Measurements from ENCODE around the gene POU6F2.

The POU6F2 gene

GRCh38 chr7:39261771-39262170 lies 284.1 kb downstream of the POU6F2 start:
- no peak for DNase-seq

GRCh38 chr7:39265641-39266591 lies 288.2 kb downstream of the POU6F2 start:
- DNase-seq, result no peak

- no peak for DNase-seq
These were observed 291.3 kb downstream of the POU6F2 start for GRCh38 chr7:39269034-39269433.

GRCh38 chr7:39270018-39270417 lies 292.3 kb downstream of the POU6F2 start:
- no peak for DNase-seq

- DNase-seq, result no peak
These were observed 293.7 kb downstream of the POU6F2 start for GRCh38 chr7:39271402-39271801.

GRCh38 chr7:39272111-39272510 lies 294.4 kb downstream of the POU6F2 start:
- no peak for DNase-seq

- DNase-seq, result no peak
These were observed 295.0 kb downstream of the POU6F2 start for GRCh38 chr7:39272691-39273090.

GRCh38 chr7:39280337-39280736 lies 302.6 kb downstream of the POU6F2 start:
- DNase-seq, result no peak

- no peak for DNase-seq
These were observed 307.5 kb downstream of the POU6F2 start for GRCh38 chr7:39285256-39285655.

- no peak for DNase-seq
These were observed 310.6 kb downstream of the POU6F2 start for GRCh38 chr7:39288303-39288702.

GRCh38 chr7:39291628-39292410 lies 314.1 kb downstream of the POU6F2 start:
- DNase-seq, result no peak

- no peak for DNase-seq
These were observed 315.5 kb downstream of the POU6F2 start for GRCh38 chr7:39293056-39293823.

- no peak for DNase-seq
These were observed 316.3 kb downstream of the POU6F2 start for GRCh38 chr7:39294022-39294421.

- no peak for DNase-seq
These were observed 318.1 kb downstream of the POU6F2 start for GRCh38 chr7:39295796-39296195.

GRCh38 chr7:39299695-39300094 lies 322.0 kb downstream of the POU6F2 start:
- DNase-seq, result no peak

- no peak for DNase-seq
These were observed 322.6 kb downstream of the POU6F2 start for GRCh38 chr7:39300276-39300675.

GRCh38 chr7:39301543-39301942 lies 323.8 kb downstream of the POU6F2 start:
- no peak for DNase-seq

- no peak for DNase-seq
These were observed 326.5 kb downstream of the POU6F2 start for GRCh38 chr7:39304178-39304577.

GRCh38 chr7:39304668-39305405 lies 327.1 kb downstream of the POU6F2 start:
- no peak for DNase-seq

- no peak for DNase-seq
These were observed 328.4 kb downstream of the POU6F2 start for GRCh38 chr7:39306016-39306570.

- DNase-seq, result no peak
These were observed 333.0 kb downstream of the POU6F2 start for GRCh38 chr7:39310699-39311098.

Data from NCI-H2107 (cell line).